GM12864 (cell line): ENCODE results near the gene MACROD2.

Experiments
- DNase-seq: peaks from one replicate; pipeline ENCODE4 v3.0.0-alpha.2; 2011; ENCODE audit warnings: low read depth
- H3K4me3 ChIP-seq: 2 replicates; pipeline ENCODE4 v1.5.1; 2011; ENCODE audit warnings: mild to moderate bottlenecking, low read depth, low read length, control low read depth
- CTCF ChIP-seq: IDR thresholded peaks from 2 replicates; pipeline ENCODE4 v1.5.1; 2011; ENCODE audit warnings: low read depth, mild to moderate bottlenecking, moderate library complexity, low read length, control low read depth, inconsistent platforms; ENCODE audit errors: missing control alignments

The MACROD2 gene

DNA sequence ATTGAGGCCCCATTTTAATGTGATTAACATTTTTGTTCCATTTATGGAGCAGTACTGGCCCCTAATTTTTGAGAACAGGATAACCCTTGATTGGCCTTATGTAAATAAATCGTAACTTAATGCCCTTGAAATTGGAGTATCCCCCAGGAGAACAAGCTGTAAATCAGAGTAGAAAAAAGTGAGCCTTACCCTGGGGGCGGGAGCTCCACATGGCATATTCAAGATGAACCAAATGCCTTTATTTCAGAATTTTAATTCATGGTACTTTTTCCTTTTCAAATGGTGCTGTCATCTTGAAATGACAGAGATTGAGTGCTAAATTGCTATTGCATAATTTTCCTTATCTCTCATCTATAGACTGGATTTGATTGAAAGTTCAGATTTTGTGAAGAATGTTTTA lies 1151.6 kb downstream of the MACROD2 start:
- TF ChIP-seq CTCF, result no peak
- no peak for DNase-seq
- no peak overlapping the region for H3K4me3 ChIP-seq

- no peak for TF ChIP-seq CTCF
- no peak for DNase-seq
- no peak overlapping the region for H3K4me3 ChIP-seq
Measured at GRCh38 chr20:15154070-15154469, 1158.8 kb downstream of the MACROD2 start.

- DNase-seq, result no peak
- no peak overlapping the region for H3K4me3 ChIP-seq
- no peak for TF ChIP-seq CTCF
Measured at GRCh38 chr20:15155848-15156401, 1160.6 kb downstream of the MACROD2 start.

DNA sequence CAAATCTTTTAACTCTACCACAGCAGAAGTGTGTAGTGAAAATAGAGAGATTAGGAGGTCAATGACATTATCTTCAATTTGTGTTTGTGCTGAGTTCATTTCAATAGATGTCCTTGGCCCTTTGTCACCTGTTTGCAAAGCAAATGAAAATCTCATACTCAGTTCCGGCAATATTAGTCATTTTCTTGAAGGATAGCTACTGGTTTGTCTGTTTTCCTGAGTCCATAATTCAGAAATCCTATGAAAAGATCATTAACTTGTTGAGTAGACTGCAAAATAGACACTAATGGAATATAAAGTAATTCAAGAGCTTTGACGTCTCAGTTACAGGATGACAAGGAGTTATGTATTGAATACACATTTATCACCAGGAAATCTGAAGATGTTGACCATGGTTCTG lies 1163.2 kb downstream of the MACROD2 start:
- no peak for DNase-seq
- no peak for TF ChIP-seq CTCF
- H3K4me3 ChIP-seq, result no peak overlapping the region

DNA sequence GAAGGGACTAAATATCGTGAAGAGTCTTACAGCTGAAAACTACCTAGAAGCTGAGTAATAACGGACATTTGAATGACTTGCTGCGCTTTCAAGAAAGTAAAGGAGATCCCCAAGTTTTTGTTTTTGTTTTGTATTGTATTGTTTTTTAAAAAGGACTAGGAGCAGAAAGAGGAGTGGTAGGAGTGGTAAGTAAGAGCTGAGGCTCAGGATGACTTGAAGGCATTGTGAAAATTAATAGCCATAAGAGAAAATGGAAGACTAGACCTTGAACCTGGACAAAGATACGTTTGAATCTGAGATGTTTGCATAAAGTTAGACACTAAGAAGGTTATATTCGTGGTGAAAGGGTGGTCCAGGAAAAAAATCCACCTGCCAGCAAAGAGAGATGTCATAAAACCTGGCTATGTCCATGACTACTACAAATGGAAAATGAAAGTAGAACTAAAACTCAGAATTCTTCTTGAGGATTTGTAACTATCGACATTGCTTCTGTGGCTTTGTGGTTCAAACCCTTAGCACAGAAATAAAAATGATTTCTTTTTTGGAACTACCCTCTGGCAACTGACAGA lies 1166.8 kb downstream of the MACROD2 start:
- H3K4me3 ChIP-seq, result no peak overlapping the region; the same call in 1 of the 2 replicates
- DNase-seq, result peak; percentile 21

DNA sequence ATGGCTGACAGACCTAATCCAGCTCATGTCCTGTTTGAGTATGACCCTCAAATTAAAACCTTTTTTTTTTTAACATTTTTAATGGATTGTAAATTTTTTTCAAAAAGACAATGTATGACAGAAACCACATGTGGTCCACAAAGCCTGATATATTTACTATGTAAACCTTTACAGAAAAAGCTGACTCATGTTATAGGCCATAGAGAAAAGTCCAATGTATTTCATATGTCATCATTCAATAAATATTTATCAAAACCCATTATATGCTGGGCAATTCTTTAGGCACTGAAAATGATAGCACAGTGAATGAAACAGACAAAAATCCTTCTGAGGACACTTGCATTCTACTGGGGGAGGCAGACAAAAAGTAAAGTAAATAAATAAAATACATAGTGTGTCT lies 1168.3 kb downstream of the MACROD2 start:
- TF ChIP-seq CTCF, result no peak
- no peak for DNase-seq
- no peak overlapping the region for H3K4me3 ChIP-seq

More for the DNA sequence above, 1166.8 kb downstream of the MACROD2 start:
- TF ChIP-seq CTCF, result no peak

- TF ChIP-seq CTCF, result no peak
Measured at GRCh38 chr20:15164726-15165125, 1169.4 kb downstream of the MACROD2 start.

More at GRCh38 chr20:15164726-15165125, 1169.4 kb downstream of the MACROD2 start:
- no peak for DNase-seq
- no peak overlapping the region for H3K4me3 ChIP-seq
